GM23338 (cell line): ENCODE results near the gene YPEL2.

Source experiments
- CREB1 ChIP-seq: fragments of 250-450 bp; sonication (Bioruptor Pico); IDR thresholded peaks from 2 replicates; pipeline ENCODE4 v1.5.0; 2020; ENCODE audit warnings: low read depth, mild to moderate bottlenecking, moderate library complexity
- EZH2 ChIP-seq: fragments of 200-600 bp; sonication (generic); IDR thresholded peaks from one replicate; pipeline ENCODE4 v1.8.0; 2017; ENCODE audit warnings: antibody characterized with exemption, mild to moderate bottlenecking, low read depth; ENCODE audit not compliant: unreplicated experiment
- EZH2phosphoT487 ChIP-seq: fragments of 200-600 bp; sonication (generic); IDR thresholded peaks from one replicate; pipeline ENCODE4 v1.8.1; 2018; ENCODE audit warnings: antibody characterized with exemption; ENCODE audit not compliant: unreplicated experiment
- POLR2AphosphoS5 ChIP-seq: IDR thresholded peaks from 2 replicates; pipeline ENCODE4 v1.6.1; 2016; ENCODE audit warnings: antibody characterized with exemption, low read depth
- TF ChIP-seq, protein P1 (sequence below), 2 experiments: fragments of 200-600 bp in 1 of 2; sonication (generic) in 1 of 2; conservative IDR thresholded peaks; 2 replicates each; pipeline versions ENCODE4 v1.5.1 to v1.6.1; 2016 to 2017; ENCODE audit warnings: antibody characterized with exemption in 2 of 2, low read depth in 2 of 2, mild to moderate bottlenecking in 2 of 2, moderate library complexity in 1 of 2
- TF ChIP-seq, protein P2 (sequence below): IDR thresholded peaks from 2 replicates; pipeline ENCODE4 v1.6.1; 2016; ENCODE audit warnings: antibody characterized with exemption

DNA sequence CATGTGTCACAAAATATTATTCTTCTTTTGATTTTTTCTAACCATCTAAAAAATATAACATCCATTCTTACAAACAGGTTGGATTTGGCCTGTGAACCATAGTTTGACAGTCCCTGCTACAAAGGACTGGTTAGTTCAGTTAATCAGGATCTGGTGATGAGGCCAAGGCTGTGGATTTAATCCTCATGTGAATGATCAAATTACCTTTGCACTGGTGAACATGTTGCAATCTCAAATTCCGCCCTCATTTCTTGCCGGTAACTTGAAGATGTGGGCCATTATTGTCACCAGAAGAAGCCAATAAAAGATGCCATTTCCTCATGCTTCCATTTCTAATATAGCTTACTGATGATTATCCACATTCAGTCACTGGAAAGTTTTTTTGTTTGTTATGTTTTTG is 35.3 kb upstream of the YPEL2 start:
- TF ChIP-seq, protein P1, sequence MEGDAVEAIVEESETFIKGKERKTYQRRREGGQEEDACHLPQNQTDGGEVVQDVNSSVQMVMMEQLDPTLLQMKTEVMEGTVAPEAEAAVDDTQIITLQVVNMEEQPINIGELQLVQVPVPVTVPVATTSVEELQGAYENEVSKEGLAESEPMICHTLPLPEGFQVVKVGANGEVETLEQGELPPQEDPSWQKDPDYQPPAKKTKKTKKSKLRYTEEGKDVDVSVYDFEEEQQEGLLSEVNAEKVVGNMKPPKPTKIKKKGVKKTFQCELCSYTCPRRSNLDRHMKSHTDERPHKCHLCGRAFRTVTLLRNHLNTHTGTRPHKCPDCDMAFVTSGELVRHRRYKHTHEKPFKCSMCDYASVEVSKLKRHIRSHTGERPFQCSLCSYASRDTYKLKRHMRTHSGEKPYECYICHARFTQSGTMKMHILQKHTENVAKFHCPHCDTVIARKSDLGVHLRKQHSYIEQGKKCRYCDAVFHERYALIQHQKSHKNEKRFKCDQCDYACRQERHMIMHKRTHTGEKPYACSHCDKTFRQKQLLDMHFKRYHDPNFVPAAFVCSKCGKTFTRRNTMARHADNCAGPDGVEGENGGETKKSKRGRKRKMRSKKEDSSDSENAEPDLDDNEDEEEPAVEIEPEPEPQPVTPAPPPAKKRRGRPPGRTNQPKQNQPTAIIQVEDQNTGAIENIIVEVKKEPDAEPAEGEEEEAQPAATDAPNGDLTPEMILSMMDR (conservative IDR thresholded peaks at IDR 0.05; ENCODE audit: low read depth in 2 of 2), result no peak
- TF ChIP-seq POLR2AphosphoS5, result no peak
- TF ChIP-seq EZH2, result no peak
- TF ChIP-seq, protein P2, sequence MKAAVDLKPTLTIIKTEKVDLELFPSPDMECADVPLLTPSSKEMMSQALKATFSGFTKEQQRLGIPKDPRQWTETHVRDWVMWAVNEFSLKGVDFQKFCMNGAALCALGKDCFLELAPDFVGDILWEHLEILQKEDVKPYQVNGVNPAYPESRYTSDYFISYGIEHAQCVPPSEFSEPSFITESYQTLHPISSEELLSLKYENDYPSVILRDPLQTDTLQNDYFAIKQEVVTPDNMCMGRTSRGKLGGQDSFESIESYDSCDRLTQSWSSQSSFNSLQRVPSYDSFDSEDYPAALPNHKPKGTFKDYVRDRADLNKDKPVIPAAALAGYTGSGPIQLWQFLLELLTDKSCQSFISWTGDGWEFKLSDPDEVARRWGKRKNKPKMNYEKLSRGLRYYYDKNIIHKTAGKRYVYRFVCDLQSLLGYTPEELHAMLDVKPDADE, result no peak
- TF ChIP-seq EZH2phosphoT487, result no peak
- no peak for TF ChIP-seq CREB1 (CRISPR knock-in tag)
